ENCODE measurements around the gene OCA2.

OCA2 gene

GRCh38 chr15:27870320-27870719 lies 228.8 kb downstream of the OCA2 start:
- no peaks in the 10 kb centered on the region for H3K27me3 ChIP-seq (ENCODE audit: insufficient read depth, low read length)
- no peaks in the 10 kb centered on the region for H3K9me3 ChIP-seq (ENCODE audit: low read length)
- no peaks in the 10 kb centered on the region for H3K79me2 ChIP-seq (ENCODE audit: insufficient read depth, low read length)
- H3K9ac ChIP-seq (ENCODE audit: low read length): no peak overlapping the region
- H3K4me1 ChIP-seq (ENCODE audit: insufficient read depth, low read length, severe bottlenecking): no peaks in the 10 kb centered on the region
- no peaks in the 10 kb centered on the region for H3K36me3 ChIP-seq (ENCODE audit: insufficient read depth, low read length)
- H3K4me2 ChIP-seq (ENCODE audit: low read length): no peak overlapping the region
- no peaks in the 10 kb centered on the region for H4K20me1 ChIP-seq (ENCODE audit: insufficient read depth, low read length)
- no peak overlapping the region for H3K27ac ChIP-seq (ENCODE audit: low read depth, low read length, poor library complexity, severe bottlenecking)
- TF ChIP-seq, protein P1, sequence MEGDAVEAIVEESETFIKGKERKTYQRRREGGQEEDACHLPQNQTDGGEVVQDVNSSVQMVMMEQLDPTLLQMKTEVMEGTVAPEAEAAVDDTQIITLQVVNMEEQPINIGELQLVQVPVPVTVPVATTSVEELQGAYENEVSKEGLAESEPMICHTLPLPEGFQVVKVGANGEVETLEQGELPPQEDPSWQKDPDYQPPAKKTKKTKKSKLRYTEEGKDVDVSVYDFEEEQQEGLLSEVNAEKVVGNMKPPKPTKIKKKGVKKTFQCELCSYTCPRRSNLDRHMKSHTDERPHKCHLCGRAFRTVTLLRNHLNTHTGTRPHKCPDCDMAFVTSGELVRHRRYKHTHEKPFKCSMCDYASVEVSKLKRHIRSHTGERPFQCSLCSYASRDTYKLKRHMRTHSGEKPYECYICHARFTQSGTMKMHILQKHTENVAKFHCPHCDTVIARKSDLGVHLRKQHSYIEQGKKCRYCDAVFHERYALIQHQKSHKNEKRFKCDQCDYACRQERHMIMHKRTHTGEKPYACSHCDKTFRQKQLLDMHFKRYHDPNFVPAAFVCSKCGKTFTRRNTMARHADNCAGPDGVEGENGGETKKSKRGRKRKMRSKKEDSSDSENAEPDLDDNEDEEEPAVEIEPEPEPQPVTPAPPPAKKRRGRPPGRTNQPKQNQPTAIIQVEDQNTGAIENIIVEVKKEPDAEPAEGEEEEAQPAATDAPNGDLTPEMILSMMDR (IDR thresholded peaks at IDR 0.05; ENCODE audit: low read length): no peak
- TF ChIP-seq EZH2 (IDR thresholded peaks at IDR 0.05; ENCODE audit: borderline replicate concordance, low read length): no peak
- no peak overlapping the region for H3K4me3 ChIP-seq (ENCODE audit: low read depth, low read length, poor library complexity, severe bottlenecking)
- no peak overlapping the region for H2AFZ ChIP-seq (ENCODE audit: low read length)
- no peaks in the 10 kb centered on the region for H3K9me2 ChIP-seq (ENCODE audit: low read depth, low read length)
- no peaks in the 10 kb centered on the region for H3F3A ChIP-seq (ENCODE audit: insufficient read depth, low read length)

DNA sequence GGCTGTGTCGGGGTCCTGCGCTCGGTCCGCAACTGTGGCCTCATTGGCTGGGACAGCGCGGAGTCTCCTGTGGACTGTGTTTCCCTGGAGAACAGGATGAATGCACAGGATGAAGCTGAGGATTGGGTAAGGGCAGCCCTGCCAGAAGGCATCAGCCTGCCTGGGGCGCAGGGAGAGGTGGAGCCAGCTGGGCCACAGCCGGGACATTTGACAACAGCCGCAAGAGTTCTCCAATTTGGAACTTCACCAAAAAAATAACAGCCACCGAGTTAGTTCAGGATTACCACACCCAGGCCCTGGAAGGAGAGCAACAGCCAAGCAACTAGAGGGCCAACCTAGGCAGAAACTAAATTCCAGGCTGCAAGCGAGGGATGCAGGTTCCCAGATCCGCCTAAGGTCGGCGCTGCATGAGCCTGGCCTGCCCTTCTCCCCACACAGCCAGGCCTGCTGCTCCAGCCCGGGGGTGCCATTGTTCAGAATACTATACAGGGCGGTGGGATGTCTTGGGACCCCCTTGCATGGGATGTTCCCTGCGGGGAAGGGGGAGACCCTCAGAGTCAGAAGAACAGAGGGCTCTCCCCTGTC lies 229.3 kb downstream of the OCA2 start:
- Histone ChIP-seq H3K36me3 (ENCODE audit: insufficient read depth, low read length) (no peaks in the 10 kb centered on the region), H3K9me2 (ENCODE audit: low read depth, low read length) (no peaks in the 10 kb centered on the region), H3K79me2 (ENCODE audit: insufficient read depth, low read length) (no peaks in the 10 kb centered on the region), H2AFZ (ENCODE audit: low read length) (no peak overlapping the region), H3F3A (ENCODE audit: insufficient read depth, low read length) (no peaks in the 10 kb centered on the region), H4K20me1 (ENCODE audit: insufficient read depth, low read length) (no peaks in the 10 kb centered on the region), H3K4me2 (ENCODE audit: low read length) (no peak overlapping the region), H3K9ac (ENCODE audit: low read length) (no peak overlapping the region), H3K4me1 (ENCODE audit: insufficient read depth, low read length, severe bottlenecking) (no peaks in the 10 kb centered on the region), H3K9me3 (ENCODE audit: low read length) (no peaks in the 10 kb centered on the region), H3K27ac (ENCODE audit: low read depth, low read length, poor library complexity, severe bottlenecking) (no peak overlapping the region), H3K4me3 (ENCODE audit: low read depth, low read length, poor library complexity, severe bottlenecking) (no peak overlapping the region), H3K27me3 (ENCODE audit: insufficient read depth, low read length) (no peaks in the 10 kb centered on the region)
- TF ChIP-seq, protein P1 (IDR thresholded peaks at IDR 0.05; ENCODE audit: low read length): no peak
- no peak for TF ChIP-seq EZH2 (IDR thresholded peaks at IDR 0.05; ENCODE audit: borderline replicate concordance, low read length)

- Histone ChIP-seq H2AFZ (ENCODE audit: low read length) (no peak overlapping the region), H3K9me3 (ENCODE audit: low read length) (no peaks in the 10 kb centered on the region), H3K9me2 (ENCODE audit: low read depth, low read length) (no peaks in the 10 kb centered on the region), H3K9ac (ENCODE audit: low read length) (no peak overlapping the region), H3K4me1 (ENCODE audit: insufficient read depth, low read length, severe bottlenecking) (no peaks in the 10 kb centered on the region), H3K36me3 (ENCODE audit: insufficient read depth, low read length) (no peaks in the 10 kb centered on the region), H3K4me2 (ENCODE audit: low read length) (no peak overlapping the region), H3K27ac (ENCODE audit: low read depth, low read length, poor library complexity, severe bottlenecking) (no peak overlapping the region), H3K4me3 (ENCODE audit: low read depth, low read length, poor library complexity, severe bottlenecking) (no peak overlapping the region), H3K27me3 (ENCODE audit: insufficient read depth, low read length) (no peaks in the 10 kb centered on the region), H4K20me1 (ENCODE audit: insufficient read depth, low read length) (no peaks in the 10 kb centered on the region), H3K79me2 (ENCODE audit: insufficient read depth, low read length) (no peaks in the 10 kb centered on the region), H3F3A (ENCODE audit: insufficient read depth, low read length) (no peaks in the 10 kb centered on the region)
- TF ChIP-seq, protein P1 (IDR thresholded peaks at IDR 0.05; ENCODE audit: low read length): no peak
- TF ChIP-seq EZH2 (IDR thresholded peaks at IDR 0.05; ENCODE audit: borderline replicate concordance, low read length): no peak
These were observed 230.2 kb downstream of the OCA2 start for GRCh38 chr15:27868828-27869404.
